ENCODE data around the gene ARRDC1.
"Not testable (repeated sequence)": the region's sequence is repeated elsewhere in the genome, so short reads cannot be mapped to it uniquely, and the experiment has no call there.

ARRDC1 gene

GRCh38 chr9:137586854-137587253 is 18.6 kb upstream of the ARRDC1 start:
- no peak for DNase-seq (ENCODE audit: low read depth)

GRCh38 chr9:137588311-137588710 is 17.2 kb upstream of the ARRDC1 start:
- no peak for DNase-seq (ENCODE audit: low read depth)

- DNase-seq (ENCODE audit: low read depth), result no peak
These were observed 16.6 kb upstream of the ARRDC1 start for GRCh38 chr9:137588891-137589290.

GRCh38 chr9:137589441-137590122 is 15.9 kb upstream of the ARRDC1 start:
- DNase-seq (ENCODE audit: low read depth), result no peak

- no peak for DNase-seq (ENCODE audit: low read depth)
These were observed 15.4 kb upstream of the ARRDC1 start for GRCh38 chr9:137590123-137590468.

- peak; percentile 67 for DNase-seq (ENCODE audit: low read depth)
These were observed 14.8 kb upstream of the ARRDC1 start, which contains the start of gene ZMYND19 for GRCh38 chr9:137590469-137591383. TSS of gene ZMYND19 (minus strand) at chr9:137590512. CDS start at chr9:137590263, 249 bp downstream.

- no peak for DNase-seq (ENCODE audit: low read depth)
These were observed 12.7 kb upstream of the ARRDC1 start for GRCh38 chr9:137592767-137593166.

GRCh38 chr9:137593176-137593575 is 12.3 kb upstream of the ARRDC1 start:
- DNase-seq (ENCODE audit: low read depth), result no peak

- DNase-seq (ENCODE audit: low read depth), result not testable (repeated sequence)
These were observed 8.9 kb upstream of the ARRDC1 start for GRCh38 chr9:137596577-137596976.

GRCh38 chr9:137598943-137599342 is 6.5 kb upstream of the ARRDC1 start:
- no peak for DNase-seq (ENCODE audit: low read depth)

GRCh38 chr9:137602661-137603060 is 2.8 kb upstream of the ARRDC1 start:
- DNase-seq (ENCODE audit: low read depth), result no peak

GRCh38 chr9:137603879-137604278 is 1.6 kb upstream of the ARRDC1 start:
- DNase-seq (ENCODE audit: low read depth), result no peak

GRCh38 chr9:137604345-137605086 is 970 bp upstream of the ARRDC1 start:
- DNase-seq (ENCODE audit: low read depth), result no peak

GRCh38 chr9:137606005-137606621 is 627 bp downstream of the ARRDC1 start:
- no peak for DNase-seq (ENCODE audit: low read depth)

- no peak for DNase-seq (ENCODE audit: low read depth)
These were observed 1.2 kb downstream of the ARRDC1 start for GRCh38 chr9:137606734-137607138.

- DNase-seq (ENCODE audit: low read depth), result no peak
These were observed 1.8 kb downstream of the ARRDC1 start for GRCh38 chr9:137607141-137607857.

- no peak for DNase-seq (ENCODE audit: low read depth)
These were observed 5.5 kb downstream of the ARRDC1 start for GRCh38 chr9:137610944-137611343.

- no peak for DNase-seq (ENCODE audit: low read depth)
These were observed 6.4 kb downstream of the ARRDC1 start for GRCh38 chr9:137611623-137612609.

- DNase-seq (ENCODE audit: low read depth), result no peak
These were observed 7.3 kb downstream of the ARRDC1 start for GRCh38 chr9:137612741-137613142.

- DNase-seq (ENCODE audit: low read depth), result no peak
These were observed 7.8 kb downstream of the ARRDC1 start for GRCh38 chr9:137613259-137613658.

Measured in CMK (cell line).